SJSA1 (cell line): ENCODE results near the gene TMEM92. TPM values are rescaled to one million over a fixed set of nuclear protein-coding genes. Genes with fewer than 3 reads are reported as not detected.

Source experiments
- DNase-seq, 2 experiments: peaks; one replicate each; pipeline ENCODE4 v3.0.0-alpha.2; 2015 to 2020; ENCODE audit warnings: low spot score in 2 of 2, low read depth in 1 of 2
- H3K27ac ChIP-seq: fragments of 250-450 bp; sonication (Bioruptor Pico); 2 replicates; pipeline ENCODE4 v1.5.1; 2020; ENCODE audit warnings: mild to moderate bottlenecking, moderate library complexity
- H3K27me3 ChIP-seq: fragments of 250-450 bp; sonication (Bioruptor Pico); replicated peaks from 2 replicates; pipeline ENCODE4 v1.5.1; 2020; ENCODE audit warnings: mild to moderate bottlenecking, moderate library complexity
- H3K36me3 ChIP-seq: fragments of 250-450 bp; sonication (Bioruptor Pico); 2 replicates; pipeline ENCODE4 v1.5.1; 2020; ENCODE audit warnings: mild to moderate bottlenecking
- H3K4me1 ChIP-seq: fragments of 250-450 bp; sonication (Bioruptor Pico); replicated peaks from 2 replicates; pipeline ENCODE4 v1.6.1; 2021; ENCODE audit warnings: mild to moderate bottlenecking
- H3K4me3 ChIP-seq: fragments of 250-450 bp; sonication (Bioruptor Pico); 2 replicates; pipeline ENCODE4 v1.5.1; 2020; ENCODE audit warnings: mild to moderate bottlenecking
- H3K9me3 ChIP-seq: fragments of 250-450 bp; sonication (Bioruptor Pico); replicated peaks from 2 replicates; pipeline ENCODE4 v1.5.1; 2020; ENCODE audit warnings: mild to moderate bottlenecking
- total RNA-seq: library from RNA; depleted of rRNA; stranded (reverse); fragments of >200 nt; shearing (Covaris generic); gene quantifications from 2 replicates; pipeline ENCODE4 v1.2.3, GENCODE V29; 2014; rRNA removed

The TMEM92 gene
- 0.05 TPM in 1 of 2 replicates, not detected in the other for total RNA-seq

DNA sequence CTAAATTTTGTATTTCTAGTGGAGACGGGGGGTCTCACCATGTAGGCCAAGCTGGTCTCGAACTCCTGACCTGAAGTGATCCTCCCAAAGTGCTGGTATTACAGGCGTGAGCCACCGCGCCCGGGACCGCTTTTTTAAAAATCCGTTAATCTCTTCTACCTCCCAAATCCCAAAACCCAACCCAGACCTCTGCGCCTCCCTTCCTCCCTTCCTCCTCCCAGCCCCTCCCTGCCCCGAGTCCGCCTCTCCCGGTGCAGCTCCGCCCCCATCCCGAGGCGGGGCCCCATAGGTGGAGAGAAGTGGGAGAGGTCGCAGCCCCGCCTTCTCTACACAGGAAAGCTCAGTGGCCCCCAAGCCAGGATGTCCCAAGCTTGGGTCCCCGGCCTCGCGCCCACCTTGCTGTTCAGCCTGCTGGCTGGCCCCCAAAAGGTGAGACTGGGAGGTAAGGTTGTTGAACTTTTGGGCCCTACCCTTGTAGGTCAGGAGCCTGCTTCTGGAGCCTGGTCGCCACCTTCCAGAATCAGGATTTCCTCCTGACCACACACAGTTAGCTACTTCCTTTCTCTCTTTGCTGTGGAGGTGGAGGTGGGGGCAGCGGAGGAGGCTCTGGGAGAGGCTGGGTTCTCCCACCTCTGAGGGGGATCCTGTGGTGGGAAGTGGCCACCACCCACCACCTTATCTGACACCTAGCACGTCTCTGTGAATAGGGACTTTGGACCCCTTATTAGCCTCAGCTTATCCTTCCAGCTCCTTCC is at the start of gene TMEM92:
Gene TMEM92, plus strand, starts transcription at position 325 of the 755 bp plus-strand sequence. Its CDS starts 36 bp downstream, at position 361.
- DNase-seq = no peak
- no peaks in the 10 kb centered on the region for H3K9me3 ChIP-seq
- peaks cover 68% of the 10 kb centered on the region for H3K4me1 ChIP-seq
- no peaks in the 10 kb centered on the region for H3K27me3 ChIP-seq
- H3K27ac ChIP-seq = peak within 1 kb of the TSS; percentile 35
- peak within 1 kb of the TSS; percentile 48 for H3K4me3 ChIP-seq
- no peaks in the 10 kb centered on the region for H3K36me3 ChIP-seq

DNA sequence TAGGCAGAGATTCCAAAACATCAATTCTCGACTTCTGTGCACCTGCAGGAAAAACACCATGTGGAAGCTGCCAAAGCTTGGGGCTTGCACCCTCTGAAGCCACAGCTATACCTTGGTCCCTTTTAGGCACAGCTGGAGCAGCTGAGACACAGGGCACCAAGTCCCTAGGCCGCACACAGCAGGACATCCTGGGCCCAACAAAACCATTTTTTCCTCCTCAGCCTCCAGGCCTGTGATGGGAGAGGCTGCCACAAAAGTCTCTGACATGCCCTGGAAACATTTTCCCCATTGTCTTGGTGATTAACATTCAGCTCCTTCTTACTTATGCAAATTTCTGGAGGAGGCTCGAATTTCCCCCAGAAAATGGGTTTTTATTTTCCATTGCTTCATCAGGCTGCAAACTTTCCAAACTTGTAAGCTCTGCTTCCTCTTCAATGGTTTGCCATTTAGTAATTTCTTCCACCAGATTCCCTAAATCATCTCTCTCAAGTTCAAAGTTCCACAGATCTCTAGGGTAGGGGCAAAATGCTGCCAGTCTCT is 48.5 kb upstream of the TMEM92 start:
- Histone ChIP-seq H3K36me3 (no peaks in the 10 kb centered on the region), H3K9me3 (peaks cover 14% of the 10 kb centered on the region), H3K4me3 (no peak overlapping the region), H3K27me3 (no peaks in the 10 kb centered on the region), H3K27ac (no peak overlapping the region), H3K4me1 (peaks cover 17% of the 10 kb centered on the region)
- DNase-seq = no peak

DNA sequence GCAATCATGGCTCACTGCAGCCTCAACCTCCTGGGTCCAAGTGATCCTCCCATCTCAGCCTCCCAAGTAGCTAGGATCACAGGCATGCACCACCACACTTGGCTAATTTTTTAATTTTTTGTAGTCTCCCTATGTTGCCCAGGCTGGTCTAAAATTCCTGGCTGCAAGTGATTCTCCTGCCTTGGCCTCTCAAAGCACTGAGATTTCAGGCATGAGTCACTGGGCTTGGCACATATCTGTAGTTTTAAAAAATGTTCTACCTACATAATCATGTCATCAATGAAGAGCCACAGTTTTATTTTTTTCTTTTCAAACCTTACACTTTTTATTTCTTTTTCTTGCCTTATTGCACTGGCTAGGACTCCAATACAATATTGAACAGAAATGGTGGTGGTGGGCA is 39.7 kb upstream of the TMEM92 start:
- Histone ChIP-seq H3K4me1 (0 out of 2 replicates have a peak, but pooled peaks cover 5% of the 10 kb centered on the region), H3K4me3 (no peak overlapping the region), H3K27ac (no peak overlapping the region), H3K36me3 (no peaks in the 10 kb centered on the region), H3K27me3 (no peaks in the 10 kb centered on the region; the same call in 1 of the 2 replicates), H3K9me3 (no peaks in the 10 kb centered on the region)
- no peak for DNase-seq

DNA sequence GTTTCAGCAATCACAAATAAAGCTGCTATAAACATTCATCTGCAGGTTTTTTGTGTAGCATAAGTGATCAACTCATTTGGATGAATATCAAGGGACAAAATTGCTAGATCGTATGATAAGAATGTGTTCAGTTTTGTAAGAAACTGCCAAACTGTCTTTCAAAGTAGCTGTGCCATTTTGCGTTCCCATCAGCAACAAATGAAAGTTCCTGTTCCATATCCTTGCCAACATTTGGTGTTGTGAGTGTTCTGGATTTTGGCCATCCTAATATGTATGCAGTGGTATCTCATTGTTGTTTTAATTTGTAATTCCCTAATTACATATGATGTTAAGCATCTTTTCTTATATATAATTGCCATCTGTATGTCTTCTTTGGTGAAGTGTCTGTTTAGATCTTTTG is 36.4 kb upstream of the TMEM92 start:
- Histone ChIP-seq H3K4me1 (0 out of 2 replicates have a peak, but pooled peaks cover 5% of the 10 kb centered on the region), H3K9me3 (0 out of 2 replicates have a peak, but pooled peaks cover 2% of the 10 kb centered on the region), H3K27ac (no peak overlapping the region), H3K36me3 (no peaks in the 10 kb centered on the region), H3K27me3 (no peaks in the 10 kb centered on the region; the same call in 1 of the 2 replicates), H3K4me3 (no peak overlapping the region)
- no peak for DNase-seq

DNA sequence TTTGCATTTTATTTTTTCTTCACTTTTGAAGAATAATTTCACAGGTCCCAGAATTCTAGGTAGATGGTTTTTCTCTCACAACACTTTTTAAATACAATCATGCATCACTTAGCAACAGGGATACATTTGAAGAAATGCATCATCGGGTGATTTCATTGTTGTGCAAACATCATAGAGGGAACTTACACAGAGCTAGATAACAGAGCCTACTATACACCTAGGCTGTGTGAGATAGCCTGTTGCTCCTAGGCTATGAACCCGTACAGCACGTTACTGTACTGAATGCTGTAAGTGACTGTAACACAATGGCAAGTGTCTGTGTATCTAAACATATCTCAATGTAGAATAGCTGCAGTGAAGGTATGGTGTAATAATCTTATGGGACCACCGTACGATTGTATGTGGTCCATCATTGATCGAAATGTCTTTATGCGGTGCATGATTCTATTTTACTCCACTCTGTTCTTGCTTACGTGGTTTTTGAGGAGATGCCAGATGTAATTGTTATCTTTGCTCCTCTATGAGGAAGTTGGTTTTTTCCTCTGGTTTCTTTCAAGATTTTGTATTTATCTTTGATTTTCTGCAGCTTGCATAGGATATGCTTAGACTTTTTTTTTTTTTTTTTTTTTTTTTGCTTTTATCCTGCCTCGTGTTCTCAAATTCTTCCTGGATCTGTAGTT is 35.5 kb upstream of the TMEM92 start:
- DNase-seq = no peak

DNA sequence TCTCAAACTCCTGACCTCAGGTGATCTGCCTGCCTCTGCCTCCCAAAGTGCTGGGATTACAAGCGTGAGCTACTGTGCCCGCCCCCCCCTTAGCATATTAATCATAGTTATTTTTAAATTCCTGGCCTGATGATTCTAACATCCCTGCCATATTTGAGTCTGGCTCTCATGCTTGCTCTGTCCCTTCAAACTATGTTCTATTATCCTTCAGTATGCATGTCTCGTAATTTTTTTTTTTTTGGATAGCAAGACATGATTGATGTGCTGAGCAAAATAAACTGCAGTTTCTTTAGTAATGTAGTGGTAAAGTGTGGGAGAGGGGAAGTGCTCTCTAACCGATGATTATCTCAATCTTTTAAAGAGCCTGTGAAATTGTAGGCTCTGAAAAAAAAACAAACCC is 34.3 kb upstream of the TMEM92 start:
- Histone ChIP-seq H3K4me3 (no peak overlapping the region), H3K36me3 (no peaks in the 10 kb centered on the region), H3K27ac (no peak overlapping the region), H3K9me3 (0 out of 2 replicates have a peak, but pooled peaks cover 2% of the 10 kb centered on the region), H3K27me3 (no peaks in the 10 kb centered on the region; the same call in 1 of the 2 replicates), H3K4me1 (0 out of 2 replicates have a peak, but pooled peaks cover 5% of the 10 kb centered on the region)
- DNase-seq = no peak

More for the DNA sequence above, 35.5 kb upstream of the TMEM92 start:
- Histone ChIP-seq H3K27ac (no peak overlapping the region), H3K4me3 (no peak overlapping the region), H3K4me1 (0 out of 2 replicates have a peak, but pooled peaks cover 5% of the 10 kb centered on the region), H3K27me3 (no peaks in the 10 kb centered on the region; the same call in 1 of the 2 replicates), H3K9me3 (0 out of 2 replicates have a peak, but pooled peaks cover 2% of the 10 kb centered on the region), H3K36me3 (no peaks in the 10 kb centered on the region)

DNA sequence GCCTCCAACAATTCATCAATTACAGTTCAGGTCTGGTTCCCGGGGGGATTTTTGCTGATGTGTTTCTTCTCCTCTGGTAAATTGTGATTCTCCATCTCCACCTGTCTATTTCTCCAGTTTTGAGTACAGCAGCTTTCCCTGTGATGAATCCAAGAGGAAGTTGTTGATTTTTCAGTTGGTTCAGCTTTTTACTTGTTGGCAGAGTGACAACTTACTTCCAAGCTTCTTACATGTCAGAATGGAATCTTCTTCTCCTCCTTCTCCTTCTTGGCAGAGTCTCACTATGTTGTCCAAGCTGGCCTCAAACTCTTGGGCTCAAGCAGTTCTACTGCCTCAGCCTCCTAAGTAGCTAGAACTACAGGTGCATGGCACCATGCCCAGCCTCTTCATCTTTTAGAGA is 33.4 kb upstream of the TMEM92 start:
- no peak for DNase-seq
- no peak overlapping the region for H3K27ac ChIP-seq
- H3K4me1 ChIP-seq = 0 out of 2 replicates have a peak, but pooled peaks cover 5% of the 10 kb centered on the region
- H3K36me3 ChIP-seq = no peaks in the 10 kb centered on the region
- 0 out of 2 replicates have a peak, but pooled peaks cover 2% of the 10 kb centered on the region for H3K9me3 ChIP-seq
- no peak overlapping the region for H3K4me3 ChIP-seq
- H3K27me3 ChIP-seq = no peaks in the 10 kb centered on the region; the same call in 1 of the 2 replicates

DNA sequence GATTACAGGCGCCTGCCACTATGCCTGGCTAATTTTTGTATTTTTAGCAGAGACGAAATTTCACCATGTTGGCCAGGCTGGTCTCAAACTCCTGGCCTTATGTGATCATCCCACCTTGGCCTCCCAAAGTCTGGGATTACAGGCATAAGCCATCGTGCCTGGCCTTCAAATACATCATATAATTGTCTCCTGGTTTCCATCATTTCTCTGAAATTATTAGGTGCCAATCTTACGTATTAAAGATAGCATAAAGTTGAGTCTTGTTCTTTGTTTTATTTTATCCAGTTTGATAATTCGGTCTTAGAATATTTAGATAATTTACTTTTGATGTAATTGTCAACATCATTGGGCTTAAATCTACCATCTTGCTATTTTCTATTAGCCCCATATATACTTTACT is 32.8 kb upstream of the TMEM92 start:
- no peak for DNase-seq
- Histone ChIP-seq H3K4me1 (0 out of 2 replicates have a peak, but pooled peaks cover 5% of the 10 kb centered on the region), H3K27me3 (no peaks in the 10 kb centered on the region; the same call in 1 of the 2 replicates), H3K9me3 (0 out of 2 replicates have a peak, but pooled peaks cover 2% of the 10 kb centered on the region), H3K36me3 (no peaks in the 10 kb centered on the region), H3K4me3 (no peak overlapping the region), H3K27ac (no peak overlapping the region)

DNA sequence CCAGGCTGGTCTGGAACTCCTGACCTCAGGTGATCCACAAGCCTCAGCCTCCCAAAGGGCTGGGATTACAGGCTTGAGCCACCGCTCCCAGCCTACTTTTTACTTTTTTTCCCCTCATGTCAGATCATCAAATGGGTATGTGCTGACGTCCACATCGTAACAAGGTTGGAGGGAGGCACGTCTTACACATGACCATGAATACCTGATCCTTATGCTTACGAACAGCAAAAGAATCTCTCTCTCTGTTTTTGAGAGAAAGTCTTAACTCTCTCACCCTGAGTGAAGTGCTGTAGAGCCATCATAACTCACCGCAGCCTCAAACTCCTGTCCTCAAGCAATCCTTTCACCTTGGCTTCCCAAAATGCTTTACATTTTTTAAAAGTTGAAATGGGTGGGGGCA is 29.5 kb upstream of the TMEM92 start:
- DNase-seq = no peak
- Histone ChIP-seq H3K27ac (no peak overlapping the region), H3K4me1 (no peaks in the 10 kb centered on the region), H3K9me3 (peaks cover 9% of the 10 kb centered on the region), H3K4me3 (no peak overlapping the region), H3K27me3 (no peaks in the 10 kb centered on the region), H3K36me3 (no peaks in the 10 kb centered on the region)

DNA sequence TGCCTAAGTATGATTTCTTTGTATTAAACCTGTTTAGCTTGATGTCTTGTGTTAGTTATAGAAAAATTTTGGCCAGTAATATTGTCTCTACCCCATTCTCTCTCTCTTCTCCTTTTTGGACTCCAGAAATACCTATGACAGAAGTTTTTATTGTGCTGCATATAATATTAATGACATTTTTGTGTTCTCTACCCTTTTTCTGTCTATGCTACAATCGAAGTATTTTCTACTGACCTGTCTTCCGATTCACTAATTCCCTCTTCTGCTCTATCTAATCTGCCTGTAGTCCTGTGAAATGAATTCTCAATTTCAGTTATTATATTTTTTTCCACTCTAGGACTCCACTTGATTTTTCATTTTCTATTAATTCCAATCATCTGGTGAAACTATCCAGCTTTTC is 26.0 kb upstream of the TMEM92 start:
- H3K4me3 ChIP-seq = no peak overlapping the region
- H3K27me3 ChIP-seq = no peaks in the 10 kb centered on the region
- no peak overlapping the region for H3K27ac ChIP-seq
- peaks cover 14% of the 10 kb centered on the region for H3K9me3 ChIP-seq
- no peak for DNase-seq
- H3K36me3 ChIP-seq = no peaks in the 10 kb centered on the region
- no peaks in the 10 kb centered on the region for H3K4me1 ChIP-seq

DNA sequence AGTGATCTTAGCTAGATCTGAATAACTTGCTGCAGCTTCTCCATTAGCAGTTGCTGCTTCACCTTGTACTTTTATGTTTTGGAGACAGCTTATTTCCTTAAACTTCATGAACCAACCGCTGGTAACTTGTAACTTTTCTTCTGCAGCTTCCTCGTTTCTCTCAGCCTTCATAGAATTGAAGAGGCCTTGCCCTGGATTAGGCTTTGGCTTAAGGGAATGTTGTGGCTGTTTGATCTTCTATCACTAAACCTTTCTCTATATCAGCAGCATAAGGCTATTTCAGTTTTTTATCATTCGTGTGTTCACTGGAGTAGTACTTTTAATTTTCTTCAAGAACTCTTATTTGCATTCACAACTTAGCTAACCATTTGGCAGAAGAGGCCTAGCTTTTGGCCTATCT is 21.5 kb upstream of the TMEM92 start:
- Histone ChIP-seq H3K4me1 (no peaks in the 10 kb centered on the region), H3K4me3 (no peak overlapping the region), H3K27me3 (no peaks in the 10 kb centered on the region), H3K9me3 (peaks cover 14% of the 10 kb centered on the region), H3K27ac (no peak overlapping the region), H3K36me3 (no peaks in the 10 kb centered on the region)
- DNase-seq = no peak

DNA sequence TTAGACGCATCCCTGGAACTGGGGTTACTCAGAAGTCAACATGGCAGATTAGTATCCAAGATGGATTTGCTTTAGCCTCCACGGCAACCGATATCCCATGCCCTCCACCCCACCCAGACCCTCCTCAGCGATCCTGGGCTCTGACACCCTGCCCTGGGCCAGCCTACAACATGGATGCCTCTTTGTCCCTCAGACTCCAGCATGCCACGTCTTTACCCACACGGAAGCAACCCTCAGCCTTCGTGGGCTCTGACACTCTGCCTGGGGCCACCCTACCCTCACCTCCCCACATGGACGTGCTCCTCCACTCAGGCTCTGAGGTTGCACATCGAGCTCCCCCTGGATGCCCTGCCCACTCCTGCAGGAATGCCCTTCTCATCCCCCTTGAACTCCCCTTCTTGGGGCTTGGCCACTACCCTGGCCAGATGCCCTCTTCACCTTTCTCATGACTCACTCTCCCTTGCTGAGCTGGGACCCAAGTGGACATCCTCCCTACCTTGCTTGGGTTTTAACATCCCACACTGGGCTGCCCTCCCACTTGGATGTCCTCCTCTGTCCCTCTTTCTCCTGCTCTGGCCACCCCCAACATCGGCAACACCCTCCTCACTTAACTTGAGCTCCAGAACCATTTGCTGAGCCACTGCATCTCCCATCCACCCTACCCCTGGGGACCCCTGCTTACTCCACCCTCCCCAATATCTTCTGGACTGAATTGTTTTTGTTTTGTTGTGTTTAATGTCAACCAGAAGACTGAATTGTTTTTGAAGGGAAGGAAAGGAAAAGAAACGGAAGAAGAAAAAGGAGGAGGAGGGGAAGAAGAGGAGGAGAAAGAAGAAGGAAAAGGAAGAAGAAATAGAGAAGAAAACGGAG is 18.3 kb upstream of the TMEM92 start:
- Histone ChIP-seq H3K27ac (no peak overlapping the region), H3K36me3 (no peaks in the 10 kb centered on the region), H3K4me3 (no peak overlapping the region), H3K9me3 (peaks cover 5% of the 10 kb centered on the region; the same call in 1 of the 2 replicates), H3K4me1 (peaks cover 14% of the 10 kb centered on the region), H3K27me3 (no peaks in the 10 kb centered on the region)
- DNase-seq = peak in 1 of 2 experiments; percentile 43
